Neuronal stem cell (in vitro differentiated cells): ENCODE data around the gene HIC1.

Experiments used
- DNase-seq: peaks from one replicate; pipeline ENCODE4 v3.0.0-alpha.2; 2013; ENCODE audit warnings: low spot score
- H2AFZ ChIP-seq: one replicate; pipeline ENCODE4 v1.6.1; 2013; ENCODE audit warnings: mild to moderate bottlenecking, low read length, inconsistent platforms
- H2AK5ac ChIP-seq: 2 replicates; pipeline ENCODE4 v1.6.1; 2013; ENCODE audit warnings: low read depth, mild to moderate bottlenecking, inconsistent platforms, low read length, moderate library complexity, mixed read lengths
- H2BK120ac ChIP-seq: 2 replicates; pipeline ENCODE4 v1.6.1; 2013; ENCODE audit warnings: low read depth, mild to moderate bottlenecking, inconsistent platforms, low read length, moderate library complexity, mixed read lengths
- H2BK12ac ChIP-seq: one replicate; pipeline ENCODE4 v1.6.1; 2013; ENCODE audit warnings: low read length, inconsistent platforms
- H2BK15ac ChIP-seq: 2 replicates; pipeline ENCODE4 v1.6.1; 2013; ENCODE audit warnings: mild to moderate bottlenecking, low read length, inconsistent platforms, mixed read lengths
- H2BK5ac ChIP-seq: one replicate; pipeline ENCODE4 v1.6.1; 2013; ENCODE audit warnings: inconsistent platforms, mild to moderate bottlenecking, low read length, moderate library complexity
- H3K14ac ChIP-seq: one replicate; pipeline ENCODE4 v1.6.1; 2013; ENCODE audit warnings: low read length, inconsistent platforms
- H3K18ac ChIP-seq: 2 replicates; pipeline ENCODE4 v1.6.1; 2013; ENCODE audit warnings: low read length, inconsistent platforms
- H3K23ac ChIP-seq: 2 replicates; pipeline ENCODE4 v1.6.1; 2013; ENCODE audit warnings: low read depth, mild to moderate bottlenecking, mixed read lengths, low read length, inconsistent platforms; ENCODE audit not compliant: poor library complexity
- H3K27ac ChIP-seq: replicated peaks from 3 replicates; pipeline ENCODE4 v1.5.1; 2013; ENCODE audit warnings: low read length, inconsistent platforms
- H3K27me3 ChIP-seq, 3 experiments: 2 replicates each; pipeline ENCODE4 v1.6.1; 2013; ENCODE audit warnings: low read length in 3 of 3, mild to moderate bottlenecking in 2 of 3, inconsistent platforms in 1 of 3, low read depth in 1 of 3, mixed read lengths in 1 of 3, moderate library complexity in 1 of 3; ENCODE audit not compliant: control insufficient read depth in 3 of 3, insufficient read depth in 3 of 3
- H3K36me3 ChIP-seq, 2 donors: replicated peaks in 1 of 2; 2 replicates each; pipeline ENCODE4 v1.6.1; 2013; ENCODE audit warnings: low read length in 2 of 2; ENCODE audit not compliant: control insufficient read depth in 2 of 2, insufficient read depth in 2 of 2
- H3K4ac ChIP-seq: 2 replicates; pipeline ENCODE4 v1.6.1; 2013; ENCODE audit warnings: inconsistent platforms, mild to moderate bottlenecking, low read length, moderate library complexity
- H3K4me1 ChIP-seq, 2 donors: 1 replicate in 1 of 2; 2 replicates in 1 of 2; pipeline ENCODE4 v1.6.1; 2013; ENCODE audit warnings: low read length in 2 of 2, low read depth in 1 of 2; ENCODE audit not compliant: control insufficient read depth in 2 of 2, insufficient read depth in 1 of 2
- H3K4me2 ChIP-seq: one replicate; pipeline ENCODE4 v1.6.1; 2013; ENCODE audit warnings: mild to moderate bottlenecking, low read length, inconsistent platforms; ENCODE audit not compliant: insufficient read depth, poor library complexity, severe bottlenecking
- H3K4me3 ChIP-seq, 2 donors: 2 replicates each; pipeline ENCODE4 v1.5.1; 2013; ENCODE audit warnings: low read length in 2 of 2, mild to moderate bottlenecking in 2 of 2, inconsistent platforms in 1 of 2, moderate library complexity in 1 of 2
- H3K79me1 ChIP-seq: one replicate; pipeline ENCODE4 v1.6.1; 2013; ENCODE audit warnings: low read depth, mild to moderate bottlenecking, inconsistent platforms, low read length, moderate library complexity
- H3K9ac ChIP-seq: one replicate; pipeline ENCODE4 v1.6.1; 2013; ENCODE audit warnings: mild to moderate bottlenecking, low read depth, low read length, inconsistent platforms; ENCODE audit not compliant: poor library complexity
- H3K9me3 ChIP-seq, 2 donors: replicated peaks in 1 of 2; 2 replicates each; pipeline versions ENCODE3 to v1.6.1; 2013; ENCODE audit warnings: low read length in 2 of 2, mild to moderate bottlenecking in 2 of 2, inconsistent platforms in 1 of 2, low read depth in 1 of 2, mixed read lengths in 1 of 2, moderate library complexity in 1 of 2; ENCODE audit not compliant: control insufficient read depth in 2 of 2, insufficient read depth in 1 of 2
- H4K8ac ChIP-seq: one replicate; pipeline ENCODE4 v1.6.1; 2013; ENCODE audit warnings: low read depth, mild to moderate bottlenecking, inconsistent platforms, low read length, moderate library complexity
- H4K91ac ChIP-seq: one replicate; pipeline ENCODE4 v1.6.1; 2013; ENCODE audit warnings: low read length, low read depth, mild to moderate bottlenecking, inconsistent platforms; ENCODE audit not compliant: poor library complexity
- WGBS, 2 donors: extraction: QIAGEN DNeasy Blood & Tissue Kit; methylation state at CpG; one replicate each; pipeline ENCODE4 v1.1.7; 2013; ENCODE audit warnings: missing lambda C conversion rate in 2 of 2, mixed read lengths in 1 of 2; ENCODE audit not compliant: insufficient read length in 2 of 2, insufficient replicate concordance in 1 of 2; ENCODE audit errors: extremely low coverage in 2 of 2; 5-methylcytosine and 5-hydroxymethylcytosine counted together

Gene HIC1

DNA sequence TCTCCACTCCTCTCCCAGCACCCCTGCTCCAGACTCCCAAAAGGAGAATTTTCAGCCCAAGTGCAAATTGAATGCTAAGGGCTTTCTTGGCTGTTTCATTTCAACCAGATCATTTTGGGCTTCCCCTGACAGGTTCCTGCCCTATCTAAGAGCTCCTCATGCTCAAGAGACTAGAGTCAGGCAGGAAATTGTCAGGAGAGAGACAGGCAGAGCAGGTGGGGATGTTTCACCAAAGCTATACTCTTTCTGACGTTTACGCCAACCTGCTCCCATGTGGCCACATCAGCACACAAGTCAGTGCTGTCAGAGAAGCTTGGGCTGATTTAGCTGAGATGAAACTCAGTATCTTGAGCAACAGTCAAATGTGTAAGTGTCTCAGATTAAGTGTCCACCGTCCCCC, 31.4 kb downstream of the HIC1 start:
- no peak overlapping the region for H3K4me2 ChIP-seq
- no peak overlapping the region for H3K18ac ChIP-seq
- no peak overlapping the region for H2BK5ac ChIP-seq
- peaks cover 0 to 2% (median 0%) of the 10 kb centered on the region in 3 experiments for H3K27me3 ChIP-seq
- H3K4me3 ChIP-seq, result no peak overlapping the region
- no peak overlapping the region for H2AFZ ChIP-seq
- H3K36me3 ChIP-seq, result peaks cover 13 to 44% of the 10 kb centered on the region in 2 donors
- no peak overlapping the region for H3K9ac ChIP-seq
- no peak overlapping the region for H2BK120ac ChIP-seq
- H3K27ac ChIP-seq, result no peak overlapping the region
- H4K91ac ChIP-seq, result no peak overlapping the region
- H2BK15ac ChIP-seq, result no peak overlapping the region
- H3K4ac ChIP-seq, result no peak overlapping the region
- no peak overlapping the region for H3K14ac ChIP-seq
- no peaks in the 10 kb centered on the region for H3K9me3 ChIP-seq
- H3K23ac ChIP-seq, result no peak overlapping the region
- peaks cover 3% of the 10 kb centered on the region for H3K79me1 ChIP-seq
- H2BK12ac ChIP-seq, result no peak overlapping the region
- DNase-seq, result no peak
- no CpG with 5 or more reads among the region's 3 CpGs for WGBS, 2 donors
- H3K4me1 ChIP-seq, result peaks cover 4 to 9% of the 10 kb centered on the region in 2 donors
- no peak overlapping the region for H4K8ac ChIP-seq
- no peak overlapping the region for H2AK5ac ChIP-seq

DNA sequence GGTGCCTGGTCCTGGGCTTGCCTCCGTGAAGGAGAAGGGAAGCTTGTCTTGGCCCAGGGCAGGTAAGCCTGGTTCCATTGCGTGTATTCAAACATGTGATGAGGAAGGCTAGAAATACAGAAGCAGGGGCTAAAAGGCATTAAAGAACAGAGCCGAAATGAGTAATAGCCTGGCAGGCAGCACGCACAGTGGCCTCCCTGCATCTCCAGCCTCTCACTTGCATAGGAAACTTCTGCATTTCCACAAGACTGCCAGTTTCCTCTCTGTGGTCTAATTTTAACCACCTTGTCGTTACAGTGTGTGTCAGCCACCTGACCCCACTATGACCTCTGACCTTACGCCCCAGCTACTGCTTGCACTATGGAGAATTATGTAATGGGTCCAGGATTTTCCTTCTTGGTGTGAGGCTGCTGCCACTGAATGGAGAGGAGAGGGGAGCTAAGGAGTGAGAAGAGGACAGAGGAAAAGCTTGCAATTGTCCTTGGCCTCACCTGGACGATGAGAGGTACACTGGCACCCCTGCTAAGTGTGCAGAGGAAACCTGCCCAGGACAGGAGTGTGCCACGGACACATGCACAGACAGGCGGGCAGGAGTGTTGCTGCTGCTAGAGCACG, 32.8 kb downstream of the HIC1 start:
- Histone ChIP-seq H3K4me2 (no peak overlapping the region), H3K9me3 (no peaks in the 10 kb centered on the region), H3K18ac (no peak overlapping the region), H3K36me3 (peaks cover 5 to 35% of the 10 kb centered on the region in 2 donors), H2BK5ac (no peak overlapping the region), H2AFZ (no peak overlapping the region), H3K27ac (no peak overlapping the region), H3K4me3 (no peak overlapping the region), H2BK12ac (no peak overlapping the region), H2AK5ac (no peak overlapping the region), H3K4ac (no peak overlapping the region), H2BK120ac (no peak overlapping the region), H3K9ac (no peak overlapping the region), H4K91ac (no peak overlapping the region), H3K79me1 (peaks cover 3% of the 10 kb centered on the region), H2BK15ac (no peak overlapping the region), H3K14ac (no peak overlapping the region), H3K27me3 (peaks cover 0 to 2% (median 0%) of the 10 kb centered on the region in 3 experiments), H4K8ac (no peak overlapping the region), H3K4me1 (peaks cover 6 to 11% of the 10 kb centered on the region in 2 donors), H3K23ac (no peak overlapping the region)
- DNase-seq, result no peak
- WGBS, 2 donors, result no CpG with 5 or more reads among the region's 10 CpGs

DNA sequence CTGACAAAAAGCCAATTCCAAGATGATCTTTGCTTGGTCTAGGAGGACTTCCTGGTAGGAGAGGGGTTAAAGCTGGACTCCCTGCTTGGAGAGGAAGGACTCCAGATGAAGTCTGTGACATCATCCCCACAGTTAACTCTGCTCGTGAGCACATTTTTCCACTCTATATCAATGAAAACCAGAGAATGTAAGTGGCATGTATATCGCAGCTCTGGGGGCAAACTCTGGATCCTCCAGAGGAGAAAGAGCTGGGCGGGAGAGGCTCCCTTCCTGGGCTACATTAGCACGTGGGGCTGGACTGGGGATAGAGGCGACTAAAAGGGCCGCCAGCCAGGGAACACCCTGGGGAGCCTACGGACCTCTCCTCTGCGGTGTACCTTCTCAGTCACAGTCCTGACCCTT, 34.1 kb downstream of the HIC1 start:
- H3K4me2 ChIP-seq, result no peak overlapping the region
- H3K18ac ChIP-seq, result no peak overlapping the region
- no peaks in the 10 kb centered on the region for H3K9me3 ChIP-seq
- H2AFZ ChIP-seq, result no peak overlapping the region
- H3K36me3 ChIP-seq, result peaks cover 2 to 27% of the 10 kb centered on the region in 2 donors
- H2BK120ac ChIP-seq, result no peak overlapping the region
- no peak overlapping the region for H3K23ac ChIP-seq
- H3K79me1 ChIP-seq, result peaks cover 3% of the 10 kb centered on the region
- peaks cover 6 to 11% of the 10 kb centered on the region in 2 donors for H3K4me1 ChIP-seq
- H3K4ac ChIP-seq, result no peak overlapping the region
- no CpG with 5 or more reads among the region's 8 CpGs for WGBS, 2 donors
- no peak overlapping the region for H2AK5ac ChIP-seq
- H4K91ac ChIP-seq, result no peak overlapping the region
- no peak overlapping the region for H2BK12ac ChIP-seq
- H3K27me3 ChIP-seq, result peaks cover 0 to 2% (median 0%) of the 10 kb centered on the region in 3 experiments
- no peak overlapping the region for H4K8ac ChIP-seq
- no peak overlapping the region for H3K4me3 ChIP-seq
- DNase-seq, result no peak
- H2BK15ac ChIP-seq, result no peak overlapping the region
- no peak overlapping the region for H3K9ac ChIP-seq
- H3K27ac ChIP-seq, result no peak overlapping the region
- no peak overlapping the region for H3K14ac ChIP-seq
- H2BK5ac ChIP-seq, result no peak overlapping the region

DNA sequence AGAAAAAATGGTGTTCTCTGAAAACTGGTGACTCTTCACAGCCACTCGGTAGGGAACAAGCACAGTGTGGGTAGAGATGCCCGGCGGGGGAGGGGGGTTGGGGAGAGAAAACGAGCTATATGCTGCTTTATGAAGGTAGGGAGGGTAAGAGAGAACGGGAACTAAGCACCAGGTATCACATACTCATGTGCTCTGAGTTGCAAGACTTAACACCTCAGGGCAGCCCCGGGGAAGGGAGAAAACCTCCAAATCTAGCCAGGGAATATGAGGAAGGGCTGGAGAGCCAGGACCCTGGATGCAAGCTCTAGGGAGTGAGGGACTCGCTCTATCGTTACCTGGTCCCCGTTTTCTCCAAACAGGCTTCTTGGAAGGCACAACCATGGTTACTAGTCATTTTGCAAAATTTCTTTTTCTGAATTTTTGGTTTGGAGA, 35.3 kb downstream of the HIC1 start:
- DNase-seq, result no peak
- H2AFZ ChIP-seq, result no peak overlapping the region
- H2BK15ac ChIP-seq, result no peak overlapping the region
- H4K8ac ChIP-seq, result no peak overlapping the region
- H3K23ac ChIP-seq, result no peak overlapping the region
- no CpG with 5 or more reads among the region's 9 CpGs for WGBS, 2 donors
- no peak overlapping the region for H2AK5ac ChIP-seq
- H3K27me3 ChIP-seq, result no peaks in the 10 kb centered on the region
- peaks cover 0 to 20% of the 10 kb centered on the region in 2 donors for H3K36me3 ChIP-seq
- H3K9me3 ChIP-seq, result no peaks in the 10 kb centered on the region
- no peak overlapping the region for H2BK12ac ChIP-seq
- H3K4me3 ChIP-seq, result no peak overlapping the region
- no peak overlapping the region for H4K91ac ChIP-seq
- H3K79me1 ChIP-seq, result peaks cover 3% of the 10 kb centered on the region
- H3K14ac ChIP-seq, result no peak overlapping the region
- peak overlapping the region; percentile 24 for H3K9ac ChIP-seq
- H3K4me1 ChIP-seq, result peaks cover 6 to 8% of the 10 kb centered on the region in 2 donors
- no peak overlapping the region for H3K4me2 ChIP-seq
- H3K18ac ChIP-seq, result no peak overlapping the region
- no peak overlapping the region for H2BK5ac ChIP-seq
- no peak overlapping the region for H3K4ac ChIP-seq
- H3K27ac ChIP-seq, result no peak overlapping the region
- H2BK120ac ChIP-seq, result no peak overlapping the region
